Parathyroid adenoma (tissue), 2 donors: ENCODE measurements around the gene ZNF507.

Experiments
- H2AFZ ChIP-seq: fragments of 300-600 bp; sonication (generic); one replicate; pipeline ENCODE4 v1.7.0; 2017; ENCODE audit warnings: antibody characterized with exemption, mild to moderate bottlenecking
- H3K27ac ChIP-seq: fragments of 300-600 bp; sonication (generic); one replicate; pipeline ENCODE4 v1.7.0; 2017
- H3K27me3 ChIP-seq: fragments of 300-600 bp; sonication (generic); one replicate; pipeline ENCODE4 v1.7.0; 2017; ENCODE audit warnings: low read length; ENCODE audit not compliant: control insufficient read depth, insufficient read depth
- H3K36me3 ChIP-seq: fragments of 300-600 bp; sonication (generic); one replicate; pipeline ENCODE4 v1.7.0; 2017; ENCODE audit warnings: low read length; ENCODE audit not compliant: control insufficient read depth, insufficient read depth
- H3K4me1 ChIP-seq: fragments of 300-600 bp; sonication (generic); one replicate; pipeline ENCODE4 v1.7.0; 2017; ENCODE audit warnings: control low read depth
- H3K4me2 ChIP-seq: fragments of 300-600 bp; sonication (generic); one replicate; pipeline ENCODE4 v1.7.0; 2017; ENCODE audit warnings: low read length
- H3K4me3 ChIP-seq: fragments of 300-600 bp; sonication (generic); one replicate; pipeline ENCODE4 v1.7.0; 2017; ENCODE audit warnings: low read depth, low read length
- H3K79me2 ChIP-seq: fragments of 300-600 bp; sonication (generic); one replicate; pipeline ENCODE4 v1.7.0; 2017; ENCODE audit warnings: control low read depth
- H3K9ac ChIP-seq: fragments of 300-600 bp; sonication (generic); one replicate; pipeline ENCODE4 v1.7.0; 2017; ENCODE audit warnings: mild to moderate bottlenecking
- H3K9me3 ChIP-seq: fragments of 300-600 bp; sonication (generic); one replicate; pipeline ENCODE4 v1.7.0; 2017; ENCODE audit warnings: low read length; ENCODE audit not compliant: control insufficient read depth
- TF ChIP-seq, protein P1 (sequence below): fragments of 300-600 bp; sonication (generic); IDR thresholded peaks from one replicate; pipeline ENCODE4 v1.7.0; 2017; ENCODE audit warnings: antibody characterized with exemption, mild to moderate bottlenecking
- donor health status: primary hyperparathyroidism.

The ZNF507 gene

DNA sequence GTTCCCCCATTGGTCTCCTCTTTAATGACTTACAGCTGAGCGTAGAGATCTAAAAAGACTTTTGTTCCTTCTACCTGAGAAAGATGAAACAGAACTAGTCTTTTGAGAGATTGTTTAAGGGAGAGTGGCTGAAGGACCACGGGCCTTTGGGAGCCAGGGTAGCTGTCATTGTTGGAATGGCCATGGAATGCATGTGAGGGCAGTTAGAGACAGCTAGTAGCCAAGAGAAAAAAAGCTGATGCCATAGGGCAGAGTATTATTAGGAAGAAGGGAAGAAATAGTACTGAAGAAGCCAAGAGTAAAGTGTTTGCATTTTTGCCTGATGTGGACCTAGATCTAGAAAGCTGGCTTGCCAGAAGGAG lies 5.6 kb downstream of the ZNF507 start:
- TF ChIP-seq, protein P1, sequence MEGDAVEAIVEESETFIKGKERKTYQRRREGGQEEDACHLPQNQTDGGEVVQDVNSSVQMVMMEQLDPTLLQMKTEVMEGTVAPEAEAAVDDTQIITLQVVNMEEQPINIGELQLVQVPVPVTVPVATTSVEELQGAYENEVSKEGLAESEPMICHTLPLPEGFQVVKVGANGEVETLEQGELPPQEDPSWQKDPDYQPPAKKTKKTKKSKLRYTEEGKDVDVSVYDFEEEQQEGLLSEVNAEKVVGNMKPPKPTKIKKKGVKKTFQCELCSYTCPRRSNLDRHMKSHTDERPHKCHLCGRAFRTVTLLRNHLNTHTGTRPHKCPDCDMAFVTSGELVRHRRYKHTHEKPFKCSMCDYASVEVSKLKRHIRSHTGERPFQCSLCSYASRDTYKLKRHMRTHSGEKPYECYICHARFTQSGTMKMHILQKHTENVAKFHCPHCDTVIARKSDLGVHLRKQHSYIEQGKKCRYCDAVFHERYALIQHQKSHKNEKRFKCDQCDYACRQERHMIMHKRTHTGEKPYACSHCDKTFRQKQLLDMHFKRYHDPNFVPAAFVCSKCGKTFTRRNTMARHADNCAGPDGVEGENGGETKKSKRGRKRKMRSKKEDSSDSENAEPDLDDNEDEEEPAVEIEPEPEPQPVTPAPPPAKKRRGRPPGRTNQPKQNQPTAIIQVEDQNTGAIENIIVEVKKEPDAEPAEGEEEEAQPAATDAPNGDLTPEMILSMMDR: no peak
- Histone ChIP-seq H3K79me2 (peaks cover 38% of the 10 kb centered on the region), H3K9me3 (no peaks in the 10 kb centered on the region), H3K27me3 (no peaks in the 10 kb centered on the region), H2AFZ (no peak overlapping the region), H3K4me2 (no peak overlapping the region), H3K36me3 (no peaks in the 10 kb centered on the region), H3K9ac (no peak overlapping the region), H3K27ac (no peak overlapping the region), H3K4me1 (peaks cover 2% of the 10 kb centered on the region), H3K4me3 (no peak overlapping the region)

DNA sequence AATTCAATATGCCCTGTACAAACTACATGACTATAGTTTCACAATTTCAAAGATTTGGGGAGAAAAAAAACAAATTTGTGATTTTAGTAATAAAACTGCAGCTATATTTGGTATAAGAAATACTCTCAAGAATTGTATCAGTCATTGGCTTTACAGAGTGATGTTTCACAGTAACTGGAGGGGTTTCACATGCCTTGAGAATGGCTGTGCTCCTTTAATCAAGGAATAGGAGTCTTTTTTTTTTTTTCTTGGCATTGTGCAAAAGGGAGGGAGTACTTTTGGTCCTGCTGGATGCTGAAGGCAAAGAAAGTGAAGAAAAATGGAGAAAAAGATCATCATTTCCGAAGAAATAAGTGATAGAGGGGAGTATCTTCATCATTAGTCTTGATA lies 6.8 kb downstream of the ZNF507 start:
- Histone ChIP-seq H3K4me3 (no peak overlapping the region), H2AFZ (no peak overlapping the region), H3K4me1 (peaks cover 2% of the 10 kb centered on the region), H3K36me3 (no peaks in the 10 kb centered on the region), H3K27ac (no peak overlapping the region), H3K79me2 (peaks cover 34% of the 10 kb centered on the region), H3K4me2 (no peak overlapping the region), H3K9ac (no peak overlapping the region), H3K27me3 (no peaks in the 10 kb centered on the region), H3K9me3 (no peaks in the 10 kb centered on the region)
- TF ChIP-seq, protein P1: no peak

DNA sequence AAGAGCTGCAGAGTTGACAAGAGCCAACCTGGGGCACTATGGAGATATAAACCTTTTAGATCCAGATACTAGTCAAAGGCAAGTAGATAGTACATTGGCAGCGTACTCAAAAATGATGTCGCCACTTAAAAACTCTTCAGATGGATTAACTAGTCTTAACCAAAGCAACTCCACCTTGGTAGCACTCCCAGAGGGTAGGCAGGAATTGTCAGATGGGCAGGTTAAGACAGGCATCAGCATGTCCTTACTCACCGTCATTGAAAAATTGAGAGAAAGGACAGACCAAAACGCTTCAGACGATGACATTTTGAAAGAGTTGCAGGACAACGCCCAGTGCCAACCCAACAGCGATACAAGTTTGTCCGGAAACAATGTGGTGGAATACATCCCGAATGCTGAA lies 8.9 kb downstream of the ZNF507 start:
- Histone ChIP-seq H3K27ac (no peak overlapping the region), H3K36me3 (no peaks in the 10 kb centered on the region), H3K4me3 (no peak overlapping the region), H2AFZ (no peak overlapping the region), H3K4me1 (peaks cover 2% of the 10 kb centered on the region), H3K4me2 (no peak overlapping the region), H3K79me2 (peaks cover 26% of the 10 kb centered on the region), H3K9me3 (no peaks in the 10 kb centered on the region), H3K27me3 (no peaks in the 10 kb centered on the region), H3K9ac (no peak overlapping the region)
- TF ChIP-seq, protein P1: no peak

DNA sequence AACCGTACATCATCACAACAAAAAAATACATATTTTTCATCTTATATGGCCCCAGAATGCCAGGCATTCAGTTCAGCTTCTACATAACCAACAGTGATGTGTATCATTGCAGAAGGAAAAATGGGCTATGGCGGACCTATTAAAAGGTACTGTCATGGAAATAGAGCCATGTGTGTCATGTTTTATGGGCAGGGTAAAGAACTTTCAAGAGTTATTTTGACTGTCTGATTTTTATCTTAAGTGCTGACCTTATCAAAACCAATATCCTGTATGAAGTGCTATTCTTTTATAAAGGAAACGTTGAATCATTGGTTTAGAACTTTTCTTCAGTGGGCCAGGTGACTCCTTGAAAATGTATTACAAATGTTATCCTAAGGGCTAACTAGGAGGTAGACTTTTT lies 9.9 kb downstream of the ZNF507 start:
- TF ChIP-seq, protein P1: no peak
- Histone ChIP-seq H3K79me2 (peaks cover 30% of the 10 kb centered on the region), H2AFZ (no peak overlapping the region), H3K9me3 (no peaks in the 10 kb centered on the region), H3K4me1 (peaks cover 2% of the 10 kb centered on the region), H3K27me3 (no peaks in the 10 kb centered on the region), H3K4me2 (no peak overlapping the region), H3K36me3 (no peaks in the 10 kb centered on the region), H3K4me3 (no peak overlapping the region), H3K9ac (no peak overlapping the region), H3K27ac (no peak overlapping the region)

DNA sequence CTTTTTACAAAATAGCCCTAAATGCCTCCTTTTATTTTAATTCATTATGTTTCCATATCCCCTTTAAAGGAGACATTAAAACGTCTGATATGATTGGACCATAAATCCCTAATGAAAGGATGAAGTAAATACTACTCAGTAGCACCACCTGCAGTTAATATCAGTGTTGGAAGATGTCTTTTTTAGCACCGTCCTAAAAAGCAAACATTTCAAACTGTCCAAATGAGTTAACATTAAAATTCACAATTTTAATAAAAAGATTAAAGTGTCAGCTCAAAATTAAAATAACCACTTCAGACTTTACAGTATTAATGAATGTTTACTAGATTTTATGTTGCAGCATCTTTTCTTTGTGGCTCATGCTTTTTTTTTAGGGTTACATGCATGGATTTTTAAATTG lies 12.3 kb downstream of the ZNF507 start:
- no peaks in the 10 kb centered on the region for H3K27me3 ChIP-seq
- peaks cover 2% of the 10 kb centered on the region for H3K4me1 ChIP-seq
- peaks cover 36% of the 10 kb centered on the region for H3K79me2 ChIP-seq
- H3K4me2 ChIP-seq: no peak overlapping the region
- H3K36me3 ChIP-seq: no peaks in the 10 kb centered on the region
- no peak overlapping the region for H3K4me3 ChIP-seq
- no peak overlapping the region for H3K27ac ChIP-seq
- TF ChIP-seq, protein P1: no peak
- H3K9ac ChIP-seq: no peak overlapping the region
- H2AFZ ChIP-seq: no peak overlapping the region
- H3K9me3 ChIP-seq: no peaks in the 10 kb centered on the region
